ENCODE results near the gene MYH14. TPM values are rescaled to one million over a fixed set of nuclear protein-coding genes. Genes with fewer than 3 reads are reported as not detected.

The MYH14 gene
- total and polyA plus RNA-seq, 9 of the 15 experiments (the other 6 are each of a cell fraction or from before 2014, with no cell fraction given) = 0.04 to 0.86 (median 0.19) TPM; not detected in 2

GRCh38 chr19:50328873-50329145 is 125.4 kb downstream of the MYH14 start (continued):
- no peak for TF ChIP-seq NR4A1 (CRISPR knock-in tag; IDR thresholded peaks at IDR 0.05)
- TF ChIP-seq NR4A1 (tag; IDR thresholded peaks at IDR 0.05) = no peak
- TF ChIP-seq CTCFL (IDR thresholded peaks at IDR 0.05; ENCODE audit: borderline replicate concordance, insufficient read depth, low read depth, low read length, poor library complexity, severe bottlenecking) = peak; percentile 73
- peak; percentile 70 for TF ChIP-seq TAF1 (IDR thresholded peaks at IDR 0.05; ENCODE audit: control insufficient read depth, extremely low read depth, insufficient read depth, low read length, severe bottlenecking)
- 0 out of 4 replicates have a peak, but pooled peaks of 1 of the 2 experiments have one; percentile 58 for TF ChIP-seq ZNF639 (CRISPR knock-in tag; conservative IDR thresholded peaks at IDR 0.05 in 1 of 2, IDR thresholded peaks at IDR 0.05 in 1 of 2)
- no peak for TF ChIP-seq NELFE (IDR thresholded peaks at IDR 0.05; ENCODE audit: insufficient read depth, insufficient read length)
- TF ChIP-seq MTA2 (IDR thresholded peaks at IDR 0.05; ENCODE audit: low read depth) = no peak
- TF ChIP-seq POLR2G (IDR thresholded peaks at IDR 0.05; ENCODE audit: low read depth, low read length) = peak; percentile 56
- no peak for TF ChIP-seq ZNF23 (CRISPR knock-in tag; IDR thresholded peaks at IDR 0.05)
- TF ChIP-seq ZBTB1 (CRISPR knock-in tag; IDR thresholded peaks at IDR 0.05; ENCODE audit: borderline replicate concordance, low read depth) = peak; percentile 76; the same call in 1 of the 2 replicates
- TF ChIP-seq THAP7 (CRISPR knock-in tag; IDR thresholded peaks at IDR 0.05) = no peak
- TF ChIP-seq CREB1 (IDR thresholded peaks at IDR 0.05) = no peak
- TF ChIP-seq CREB1 (CRISPR knock-in tag; IDR thresholded peaks at IDR 0.05) = no peak
- TF ChIP-seq CTCF (IDR thresholded peaks at IDR 0.05 in 2 of 3, conservative IDR thresholded peaks at IDR 0.05 in 1 of 3; ENCODE audit: insufficient read depth in 2 of 3, low read depth in 1 of 3, low read length in 3 of 3) = peak in 1 of 3 experiments; percentile 55; a peak in 1 of 6 replicates
- TF ChIP-seq SAFB (IDR thresholded peaks at IDR 0.05; ENCODE audit: borderline replicate concordance, low read depth, low read length) = no peak
- no peak for TF ChIP-seq NUFIP1 (IDR thresholded peaks at IDR 0.05; ENCODE audit: partially characterized antibody)
- TF ChIP-seq PHF8 (IDR thresholded peaks at IDR 0.05; ENCODE audit: borderline replicate concordance, low read length) = peak; percentile 0; the same call in 1 of the 2 replicates
- no peak for TF ChIP-seq MLLT1 (IDR thresholded peaks at IDR 0.05)
- TF ChIP-seq FOXK1 (CRISPR knock-in tag; IDR thresholded peaks at IDR 0.05; ENCODE audit: borderline replicate concordance) = no peak
- TF ChIP-seq GTF2E2 (tag; IDR thresholded peaks at IDR 0.05) = no peak

All from K562 (cell line).